Measurements from ENCODE around the gene ATP8B3. TPM values are rescaled to one million over a fixed set of nuclear protein-coding genes. Genes with fewer than 3 reads are reported as not detected.

The ATP8B3 gene
- total and polyA plus RNA-seq, 8 donors: 0.15 to 1.4 (median 0.80) TPM; not detected in 4

DNA sequence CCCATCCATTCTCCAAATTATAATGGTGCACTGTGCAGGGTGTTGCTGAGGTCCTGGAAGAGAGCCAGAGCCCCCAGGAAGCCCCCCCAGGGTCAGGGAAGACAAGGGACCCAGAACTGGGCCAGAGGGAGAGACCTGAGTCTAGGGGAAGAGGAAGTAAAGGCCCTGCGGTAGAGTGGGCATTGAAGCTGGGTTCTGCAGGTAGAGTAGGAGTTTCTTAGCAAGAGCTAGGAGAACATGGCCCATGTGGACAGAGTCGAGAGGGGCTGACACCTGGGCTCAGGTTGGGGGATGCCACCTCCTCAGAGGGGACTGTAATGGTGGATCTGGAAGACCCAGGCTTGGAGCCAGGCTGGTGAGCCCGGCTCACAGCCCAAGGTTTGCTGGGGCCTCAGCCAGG is 75.8 kb downstream of the ATP8B3 start:
- Histone ChIP-seq H3K36me3 (no peaks in the 10 kb centered on the region), H3K4me1 (no peaks in the 10 kb centered on the region), H3K27me3 (peaks cover 0 to 95% (median 47%) of the 10 kb centered on the region in 3 donors), H3K27ac (no peak overlapping the region), H3K4me3 (no peak overlapping the region), H3K9me3 (peaks cover 0 to 11% (median 10%) of the 10 kb centered on the region in 4 donors)
- intact Hi-C loops (cut with DNase I; ENCODE audit: low total_unique reads): no loop called here
- TF ChIP-seq EP300 (IDR thresholded peaks at IDR 0.05) (no peak), POLR2A (IDR thresholded peaks at IDR 0.05) (no peak), POLR2AphosphoS5 (IDR thresholded peaks at IDR 0.05) (no peak)
- TF ChIP-seq, protein P1, sequence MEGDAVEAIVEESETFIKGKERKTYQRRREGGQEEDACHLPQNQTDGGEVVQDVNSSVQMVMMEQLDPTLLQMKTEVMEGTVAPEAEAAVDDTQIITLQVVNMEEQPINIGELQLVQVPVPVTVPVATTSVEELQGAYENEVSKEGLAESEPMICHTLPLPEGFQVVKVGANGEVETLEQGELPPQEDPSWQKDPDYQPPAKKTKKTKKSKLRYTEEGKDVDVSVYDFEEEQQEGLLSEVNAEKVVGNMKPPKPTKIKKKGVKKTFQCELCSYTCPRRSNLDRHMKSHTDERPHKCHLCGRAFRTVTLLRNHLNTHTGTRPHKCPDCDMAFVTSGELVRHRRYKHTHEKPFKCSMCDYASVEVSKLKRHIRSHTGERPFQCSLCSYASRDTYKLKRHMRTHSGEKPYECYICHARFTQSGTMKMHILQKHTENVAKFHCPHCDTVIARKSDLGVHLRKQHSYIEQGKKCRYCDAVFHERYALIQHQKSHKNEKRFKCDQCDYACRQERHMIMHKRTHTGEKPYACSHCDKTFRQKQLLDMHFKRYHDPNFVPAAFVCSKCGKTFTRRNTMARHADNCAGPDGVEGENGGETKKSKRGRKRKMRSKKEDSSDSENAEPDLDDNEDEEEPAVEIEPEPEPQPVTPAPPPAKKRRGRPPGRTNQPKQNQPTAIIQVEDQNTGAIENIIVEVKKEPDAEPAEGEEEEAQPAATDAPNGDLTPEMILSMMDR (IDR thresholded peaks at IDR 0.05): no peak
- WGBS, 5 donors: 58 to 78% (median 62%) methylated on average over 3 of the region's 3 CpGs
- DNase-seq: no peak

GRCh38 chr19:1734321-1734966 is 77.6 kb downstream of the ATP8B3 start:
- Histone ChIP-seq H3K27ac (no peak overlapping the region), H3K27me3 (peaks cover 5 to 100% (median 64%) of the 10 kb centered on the region in 3 donors), H3K4me3 (no peak overlapping the region), H3K9me3 (no peaks in the 10 kb centered on the region), H3K36me3 (no peaks in the 10 kb centered on the region), H3K4me1 (no peaks in the 10 kb centered on the region)
- no peak for DNase-seq
- 16 to 18% (median 17%) methylated on average over 28 of the region's 28 CpGs for WGBS, 5 donors
- intact Hi-C loops (cut with DNase I; ENCODE audit: low total_unique reads): no loop called here
- TF ChIP-seq, protein P1 (IDR thresholded peaks at IDR 0.05): no peak
- TF ChIP-seq POLR2AphosphoS5 (IDR thresholded peaks at IDR 0.05): no peak
- no peak for TF ChIP-seq POLR2A (IDR thresholded peaks at IDR 0.05)
- TF ChIP-seq EP300 (IDR thresholded peaks at IDR 0.05): no peak

Other genes with a start within 250 kb of the ATP8B3 start
- 10 to 100 TPM in 3 of 5 donors, 1 to 10 TPM in 2; 9.4 to 90.4 (median 20.1) TPM for gene MEX3D, start 244.0 kb downstream of the ATP8B3 start, total RNA-seq
- 10 to 100 TPM in 1 of 3 donors, 1 to 10 TPM in 2; 4.9 to 11.8 (median 7.8) TPM for gene MEX3D, start 244.0 kb downstream of the ATP8B3 start, polyA plus RNA-seq
- gene MBD3, start 219.4 kb downstream of the ATP8B3 start, total RNA-seq: 100 to 1,000 TPM in 1 of 5 donors, 10 to 100 TPM in 4; 39.8 to 154 (median 46.2) TPM
- 100 to 1,000 TPM in 1 of 3 donors, 10 to 100 TPM in 2; 53.2 to 107 (median 61.6) TPM for gene MBD3, start 219.4 kb downstream of the ATP8B3 start, polyA plus RNA-seq
- gene UQCR11, start 206.8 kb downstream of the ATP8B3 start, total RNA-seq: 100 to 1,000 TPM in 3 of 5 donors, 10 to 100 TPM in 2; 32.2 to 659 (median 151) TPM
- gene UQCR11, start 206.8 kb downstream of the ATP8B3 start, polyA plus RNA-seq: 100 to 1,000 TPM; 140 to 217 (median 191) TPM
- gene TCF3, start 159.7 kb downstream of the ATP8B3 start, total RNA-seq: 10 to 100 TPM; 12.8 to 90.2 (median 34.8) TPM
- 10 to 100 TPM; 30.2 to 34.6 (median 33.7) TPM for gene TCF3, start 159.7 kb downstream of the ATP8B3 start, polyA plus RNA-seq
- under 1 TPM in 2 of 5 donors, not detected in 3; 0.29 to 0.37 TPM for gene ONECUT3, start 58.8 kb downstream of the ATP8B3 start, total RNA-seq
- gene ONECUT3, start 58.8 kb downstream of the ATP8B3 start, polyA plus RNA-seq: under 1 TPM in 1 of 3 donors, not detected in 2; 0.13 TPM
- gene REXO1, start 36.2 kb upstream of the ATP8B3 start, total RNA-seq: 100 to 1,000 TPM in 1 of 5 donors, 10 to 100 TPM in 4; 10.1 to 164 (median 25.7) TPM
- 10 to 100 TPM; 10.1 to 15.5 (median 15.2) TPM for gene REXO1, start 36.2 kb upstream of the ATP8B3 start, polyA plus RNA-seq
- gene KLF16, start 51.3 kb upstream of the ATP8B3 start, total RNA-seq: 10 to 100 TPM in 2 of 5 donors, 1 to 10 TPM in 2, not detected in 1; 3.5 to 31.9 (median 15.8) TPM
- 1 to 10 TPM; 5.0 to 7.6 (median 6.6) TPM for gene KLF16, start 51.3 kb upstream of the ATP8B3 start, polyA plus RNA-seq
- 100 to 1,000 TPM in 1 of 5 donors, 10 to 100 TPM in 4; 25.7 to 177 (median 33.0) TPM for gene ABHD17A, start 73.2 kb upstream of the ATP8B3 start, total RNA-seq
- 10 to 100 TPM; 73.0 to 76.3 (median 75.5) TPM for gene ABHD17A, start 73.2 kb upstream of the ATP8B3 start, polyA plus RNA-seq
- 10 to 100 TPM in 3 of 5 donors, 1 to 10 TPM in 2; 4.2 to 75.9 (median 18.3) TPM for gene ADAT3, start 93.1 kb upstream of the ATP8B3 start, total RNA-seq
- gene ADAT3, start 93.1 kb upstream of the ATP8B3 start, polyA plus RNA-seq: 1 to 10 TPM; 5.5 to 6.7 (median 6.0) TPM
- 10 to 100 TPM; 10.7 to 77.6 (median 17.9) TPM for gene SCAMP4, start 93.1 kb upstream of the ATP8B3 start, total RNA-seq
- 10 to 100 TPM in 2 of 3 donors, 1 to 10 TPM in 1; 7.8 to 23.9 (median 19.4) TPM for gene SCAMP4, start 93.1 kb upstream of the ATP8B3 start, polyA plus RNA-seq
- gene CSNK1G2, start 128.9 kb upstream of the ATP8B3 start, total RNA-seq: 100 to 1,000 TPM in 3 of 5 donors, 10 to 100 TPM in 2; 35.8 to 210 (median 106) TPM
- gene CSNK1G2, start 128.9 kb upstream of the ATP8B3 start, polyA plus RNA-seq: 10 to 100 TPM; 30.2 to 44.9 (median 37.3) TPM
- gene BTBD2, start 203.4 kb upstream of the ATP8B3 start, total RNA-seq: 10 to 100 TPM; 17.9 to 39.6 (median 33.3) TPM
- 10 to 100 TPM; 39.9 to 50.2 (median 40.9) TPM for gene BTBD2, start 203.4 kb upstream of the ATP8B3 start, polyA plus RNA-seq
- gene MKNK2, start 239.0 kb upstream of the ATP8B3 start, total RNA-seq: 100 to 1,000 TPM in 2 of 5 donors, 10 to 100 TPM in 3; 38.7 to 192 (median 83.9) TPM
- gene MKNK2, start 239.0 kb upstream of the ATP8B3 start, polyA plus RNA-seq: 100 to 1,000 TPM; 102 to 164 (median 130) TPM